ENCODE measurements around the gene STK33. TPM values are rescaled to one million over a fixed set of nuclear protein-coding genes. Genes with fewer than 3 reads are reported as not detected.

Gene STK33
- total and polyA plus RNA-seq, 2 of the 13 experiments (the other 11 are each of a cell fraction or from before 2014, with no cell fraction given): 2.7 to 12.6 TPM

GRCh38 chr11:8361664-8362210 is 232.3 kb downstream of the STK33 start:
- no peak overlapping the region for H2AFZ ChIP-seq (ENCODE audit: low read length)
- no peak for DNase-seq (ENCODE audit: low spot score)
- H3K27ac ChIP-seq (ENCODE audit: extremely low read length, insufficient read depth, low read length): no peak overlapping the region
- BruUV-seq (replicated peaks): no TSS peak
- TF ChIP-seq ZFP1 (CRISPR knock-in tag; IDR thresholded peaks at IDR 0.05) (no peak), CREB3 (CRISPR knock-in tag; IDR thresholded peaks at IDR 0.05) (no peak), ZSCAN29 (CRISPR knock-in tag; conservative IDR thresholded peaks at IDR 0.05) (no peak), GMEB1 (CRISPR knock-in tag; IDR thresholded peaks at IDR 0.05; ENCODE audit: borderline replicate concordance) (no peak), ZNF33A (CRISPR knock-in tag; IDR thresholded peaks at IDR 0.05; ENCODE audit: borderline replicate concordance) (no peak), ZNF44 (CRISPR knock-in tag; IDR thresholded peaks at IDR 0.05) (no peak), SRSF9 (IDR thresholded peaks at IDR 0.05; ENCODE audit: borderline replicate concordance, insufficient read depth, low read depth, low read length, poor library complexity, severe bottlenecking) (no peak), ARHGAP35 (CRISPR knock-in tag; IDR thresholded peaks at IDR 0.05; ENCODE audit: borderline replicate concordance) (no peak), ZNF264 (CRISPR knock-in tag; IDR thresholded peaks at IDR 0.05) (no peak), CC2D1A (CRISPR knock-in tag; IDR thresholded peaks at IDR 0.05) (no peak), IKZF1 (IDR thresholded peaks at IDR 0.05) (no peak), ZNF235 (CRISPR knock-in tag; IDR thresholded peaks at IDR 0.05; ENCODE audit: borderline replicate concordance) (no peak), ZNF124 (CRISPR knock-in tag; IDR thresholded peaks at IDR 0.05) (no peak)
- TF ChIP-seq, protein P1, sequence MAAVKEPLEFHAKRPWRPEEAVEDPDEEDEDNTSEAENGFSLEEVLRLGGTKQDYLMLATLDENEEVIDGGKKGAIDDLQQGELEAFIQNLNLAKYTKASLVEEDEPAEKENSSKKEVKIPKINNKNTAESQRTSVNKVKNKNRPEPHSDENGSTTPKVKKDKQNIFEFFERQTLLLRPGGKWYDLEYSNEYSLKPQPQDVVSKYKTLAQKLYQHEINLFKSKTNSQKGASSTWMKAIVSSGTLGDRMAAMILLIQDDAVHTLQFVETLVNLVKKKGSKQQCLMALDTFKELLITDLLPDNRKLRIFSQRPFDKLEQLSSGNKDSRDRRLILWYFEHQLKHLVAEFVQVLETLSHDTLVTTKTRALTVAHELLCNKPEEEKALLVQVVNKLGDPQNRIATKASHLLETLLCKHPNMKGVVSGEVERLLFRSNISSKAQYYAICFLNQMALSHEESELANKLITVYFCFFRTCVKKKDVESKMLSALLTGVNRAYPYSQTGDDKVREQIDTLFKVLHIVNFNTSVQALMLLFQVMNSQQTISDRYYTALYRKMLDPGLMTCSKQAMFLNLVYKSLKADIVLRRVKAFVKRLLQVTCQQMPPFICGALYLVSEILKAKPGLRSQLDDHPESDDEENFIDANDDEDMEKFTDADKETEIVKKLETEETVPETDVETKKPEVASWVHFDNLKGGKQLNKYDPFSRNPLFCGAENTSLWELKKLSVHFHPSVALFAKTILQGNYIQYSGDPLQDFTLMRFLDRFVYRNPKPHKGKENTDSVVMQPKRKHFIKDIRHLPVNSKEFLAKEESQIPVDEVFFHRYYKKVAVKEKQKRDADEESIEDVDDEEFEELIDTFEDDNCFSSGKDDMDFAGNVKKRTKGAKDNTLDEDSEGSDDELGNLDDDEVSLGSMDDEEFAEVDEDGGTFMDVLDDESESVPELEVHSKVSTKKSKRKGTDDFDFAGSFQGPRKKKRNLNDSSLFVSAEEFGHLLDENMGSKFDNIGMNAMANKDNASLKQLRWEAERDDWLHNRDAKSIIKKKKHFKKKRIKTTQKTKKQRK (IDR thresholded peaks at IDR 0.05; ENCODE audit: low read length): no peak
- TF ChIP-seq, protein P2, sequence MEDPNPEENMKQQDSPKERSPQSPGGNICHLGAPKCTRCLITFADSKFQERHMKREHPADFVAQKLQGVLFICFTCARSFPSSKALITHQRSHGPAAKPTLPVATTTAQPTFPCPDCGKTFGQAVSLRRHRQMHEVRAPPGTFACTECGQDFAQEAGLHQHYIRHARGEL (CRISPR knock-in tag; IDR thresholded peaks at IDR 0.05): no peak
- H4K20me1 ChIP-seq (ENCODE audit: insufficient read depth, low read length): no peaks in the 10 kb centered on the region
- ChIA-PET POLR2A (no interaction called here), CTCF (ENCODE audit: low intra/inter-chr PET ratio, low total read pairs) (no interaction called here)
- no peak overlapping the region for H3K9ac ChIP-seq (ENCODE audit: insufficient read depth, low read depth, low read length)
- H3K4me2 ChIP-seq (ENCODE audit: low read depth, low read length): no peak overlapping the region
- ATAC-seq: no peak
- no peak for FAIRE-seq
- no peaks in the 10 kb centered on the region for H3K9me3 ChIP-seq (ENCODE audit: low read length)
- peaks cover 1 to 13% of the 10 kb centered on the region in 2 experiments; a peak in 3 of 5 replicates for H3K27me3 ChIP-seq (ENCODE audit: control insufficient read depth in 1 of 2, insufficient read depth in 2 of 2, low read length in 2 of 2)
- WGBS (ENCODE audit: low lambda C conversion rate): 75% methylated on average over 12 of the region's 12 CpGs
- no peak overlapping the region for H3K4me3 ChIP-seq (replicated peaks in 1 of 3; ENCODE audit: insufficient read depth in 1 of 3, low read depth in 2 of 3, low read length in 3 of 3)
- peaks cover 10% of the 10 kb centered on the region; the same call in 1 of the 2 replicates for H3K4me1 ChIP-seq (ENCODE audit: insufficient read depth, low read length)
- no peaks in the 10 kb centered on the region for H3K79me2 ChIP-seq (ENCODE audit: insufficient read depth, low read length)
- no peaks in the 10 kb centered on the region for H3K36me3 ChIP-seq (replicated peaks in 1 of 2; ENCODE audit: control insufficient read depth in 1 of 2, insufficient read depth in 2 of 2, low read length in 2 of 2)
- intact Hi-C loops (cut with micrococcal nuclease; ENCODE audit: unreplicated experiment) (no loop called here), in situ Hi-C loops (cut with HindIII; ENCODE audit: extremely low pct_ligation_motif_present, low pct_unique_long_range_greater_than_20kb) (no loop called here)
